Stimulated activated CD8-positive, alpha-beta memory T cell treated with anti-CD3 and anti-CD28 coated beads, Interleukin-4, amount 100 ng/mL, for 1 hour (primary cell): ENCODE data around the gene SLC39A3.

ENCODE experiments used
- DNase-seq, 2 donors: peaks; one replicate each; pipeline ENCODE4 v3.0.0-alpha.2; 2020; ENCODE audit warnings: low read depth in 2 of 2, low spot score in 1 of 2

SLC39A3 gene

GRCh38 chr19:2769218-2769617, 29.4 kb upstream of the SLC39A3 start:
- DNase-seq: no peak

- DNase-seq: no peak
Observed at GRCh38 chr19:2768365-2769132, 28.7 kb upstream of the SLC39A3 start.

GRCh38 chr19:2767688-2768087, 27.9 kb upstream of the SLC39A3 start:
- no peak for DNase-seq

- DNase-seq: no peak
Observed at GRCh38 chr19:2766594-2767372, 27.0 kb upstream of the SLC39A3 start.

- no peak for DNase-seq
Observed at GRCh38 chr19:2765376-2765775, 25.6 kb upstream of the SLC39A3 start.

- DNase-seq: no peak
Observed at GRCh38 chr19:2764945-2765344, 25.1 kb upstream of the SLC39A3 start.

- no peak for DNase-seq
Observed at GRCh38 chr19:2763687-2764086, 23.9 kb upstream of the SLC39A3 start.

GRCh38 chr19:2762783-2763496, 23.1 kb upstream of the SLC39A3 start:
- no peak for DNase-seq

- no peak for DNase-seq
Observed at GRCh38 chr19:2761876-2762782, 22.3 kb upstream of the SLC39A3 start.

GRCh38 chr19:2761309-2761677, 21.5 kb upstream of the SLC39A3 start:
- no peak for DNase-seq

- DNase-seq: no peak
Observed at GRCh38 chr19:2759965-2760364, 20.1 kb upstream of the SLC39A3 start.

GRCh38 chr19:2759362-2759761, 19.5 kb upstream of the SLC39A3 start:
- DNase-seq: no peak

- no peak for DNase-seq
Observed at GRCh38 chr19:2758601-2759313, 18.9 kb upstream of the SLC39A3 start.

GRCh38 chr19:2756921-2757881, 17.4 kb upstream of the SLC39A3 start:
- no peak for DNase-seq

- no peak for DNase-seq
Observed at GRCh38 chr19:2756477-2756876, 16.7 kb upstream of the SLC39A3 start.

GRCh38 chr19:2755811-2756210, 16.0 kb upstream of the SLC39A3 start:
- no peak for DNase-seq

GRCh38 chr19:2755448-2755705, 15.6 kb upstream of the SLC39A3 start:
- no peak for DNase-seq

- no peak for DNase-seq
Observed at GRCh38 chr19:2754659-2755447, 15.0 kb upstream of the SLC39A3 start.

GRCh38 chr19:2751438-2751830, 11.6 kb upstream of the SLC39A3 start:
- no peak for DNase-seq
